Endothelial cell of umbilical vein (primary cell): ENCODE results near the gene MFSD1. TPM values are rescaled to one million over a fixed set of nuclear protein-coding genes. Genes with fewer than 3 reads are reported as not detected.

Source experiments
- BruUV-seq: library from RNA; stranded (reverse); fragments of 400-500 nt; replicated peaks from 2 replicates; lab custom pipeline; 2021; lab: Mats Ljungman, UMichigan
- CTCF ChIA-PET: fragments of 300-600, 350-600 bp; sonication (Branson Sonifier 250); formaldehyde crosslinking; loops from one replicate; lab custom pipeline; 2021; ENCODE audit warnings: antibody characterized with exemption, inconsistent platforms; lab: Charles Lee
- POLR2A ChIA-PET: fragments of 300-600, 350-600 bp; sonication (Branson Sonifier 250); formaldehyde crosslinking; loops from one replicate; lab custom pipeline; 2021; ENCODE audit warnings: antibody characterized with exemption, inconsistent platforms; lab: Charles Lee
- DNase-seq: peaks from one replicate; pipeline ENCODE4 v3.0.0-alpha.2; 2011; ENCODE audit warnings: low read depth, low spot score
- FAIRE-seq: peaks from 2 replicates; lab custom pipeline; 2011; peaks lifted over from hg19 to GRCh38; lab: Jason Lieb, UNC
- H2AFZ ChIP-seq: 2 replicates; pipeline ENCODE4 v1.6.0; 2012; ENCODE audit warnings: low read depth, low read length, control low read depth, inconsistent platforms
- H3K27ac ChIP-seq: 2 replicates; pipeline ENCODE4 v1.5.1; 2011; ENCODE audit warnings: low read depth, mild to moderate bottlenecking, control low read depth, low read length, moderate library complexity; ENCODE audit not compliant: insufficient read depth
- H3K27me3 ChIP-seq, 2 experiments: 2 replicates each; pipeline versions ENCODE4 v1.6.0 to v1.6.1; 2011; ENCODE audit warnings: low read length in 2 of 2, mixed read lengths in 1 of 2; ENCODE audit not compliant: control insufficient read depth in 2 of 2, insufficient read depth in 2 of 2
- H3K36me3 ChIP-seq, 2 experiments: 2 replicates in 1 of 2; 3 replicates in 1 of 2; pipeline ENCODE4 v1.5.1; 2011; ENCODE audit warnings: low read length in 2 of 2, mild to moderate bottlenecking in 1 of 2, moderate library complexity in 1 of 2; ENCODE audit not compliant: control insufficient read depth in 2 of 2, insufficient read depth in 2 of 2; ENCODE audit errors: extremely low read depth in 1 of 2
- H3K4me1 ChIP-seq: 3 replicates; pipeline ENCODE4 v1.5.1; 2011; ENCODE audit warnings: mild to moderate bottlenecking, low read length; ENCODE audit not compliant: control insufficient read depth, insufficient read depth; ENCODE audit errors: extremely low read depth
- H3K4me2 ChIP-seq: 2 replicates; pipeline ENCODE4 v1.6.1; 2011; ENCODE audit warnings: low read length, control low read depth, mixed read lengths; ENCODE audit not compliant: insufficient read depth
- H3K4me3 ChIP-seq, 3 experiments: fragments of 200-600 bp in 1 of 3; sonication (generic), shearing (Covaris generic) in 1 of 3; replicated peaks in 1 of 3; 2 replicates each; pipeline ENCODE4 v1.5.1; 2011 to 2016; ENCODE audit warnings: control low read depth in 3 of 3, low read length in 3 of 3, mild to moderate bottlenecking in 2 of 3, inconsistent platforms in 1 of 3, low read depth in 1 of 3, moderate library complexity in 1 of 3; ENCODE audit not compliant: insufficient read depth in 1 of 3
- H3K79me2 ChIP-seq: 2 replicates; pipeline ENCODE4 v1.6.0; 2012; ENCODE audit warnings: low read length, inconsistent platforms; ENCODE audit not compliant: control insufficient read depth, insufficient read depth
- H3K9ac ChIP-seq: replicated peaks from 2 replicates; pipeline ENCODE3; 2011; ENCODE audit warnings: low read length, control low read depth; ENCODE audit not compliant: insufficient read depth; ENCODE audit errors: extremely low read depth
- H3K9me1 ChIP-seq: replicated peaks from 3 replicates; pipeline ENCODE4 v1.6.0; 2011; ENCODE audit warnings: mild to moderate bottlenecking, low read length; ENCODE audit not compliant: control insufficient read depth, insufficient read depth; ENCODE audit errors: extremely low read depth
- H3K9me3 ChIP-seq: replicated peaks from 2 replicates; pipeline ENCODE4 v1.5.1; 2012; ENCODE audit warnings: low read length, inconsistent platforms; ENCODE audit not compliant: control insufficient read depth, insufficient read depth
- H4K20me1 ChIP-seq: replicated peaks from 2 replicates; pipeline ENCODE3; 2011; ENCODE audit warnings: mild to moderate bottlenecking, low read length; ENCODE audit not compliant: control insufficient read depth, insufficient read depth; ENCODE audit errors: extremely low read depth
- EZH2 ChIP-seq: IDR thresholded peaks from 2 replicates; pipeline ENCODE4 v1.6.1; 2012; ENCODE audit warnings: borderline replicate concordance, low read depth, mild to moderate bottlenecking, moderate library complexity, low read length, inconsistent platforms; ENCODE audit not compliant: severe bottlenecking
- FOS ChIP-seq: IDR thresholded peaks from 2 replicates; pipeline ENCODE4 v1.6.1; 2011; ENCODE audit warnings: mild to moderate bottlenecking, low read length, moderate library complexity, borderline replicate concordance; ENCODE audit not compliant: insufficient read depth
- GATA2 ChIP-seq: IDR thresholded peaks from 2 replicates; pipeline ENCODE4 v1.7.0; 2011; ENCODE audit warnings: low read depth, mild to moderate bottlenecking, moderate library complexity, mixed read lengths, low read length; ENCODE audit not compliant: insufficient read length, insufficient read depth
- JUN ChIP-seq: IDR thresholded peaks from 2 replicates; pipeline ENCODE4 v1.6.1; 2011; ENCODE audit warnings: borderline replicate concordance, low read depth; ENCODE audit not compliant: insufficient read length, insufficient read depth
- MYC ChIP-seq: IDR thresholded peaks from one replicate; pipeline ENCODE4 v1.6.1; 2011; ENCODE audit warnings: mild to moderate bottlenecking, low read depth, low read length
- POLR2A ChIP-seq: IDR thresholded peaks from 2 replicates; pipeline ENCODE4 v1.6.1; 2012; ENCODE audit warnings: low read depth, mild to moderate bottlenecking, control low read depth, low read length
- POLR2AphosphoS5 ChIP-seq: IDR thresholded peaks from 2 replicates; pipeline ENCODE4 v1.6.1; 2012; ENCODE audit warnings: low read depth, mild to moderate bottlenecking, control low read depth, low read length, moderate library complexity; ENCODE audit not compliant: insufficient read depth
- dilution Hi-C: fragments of 300-500 bp; cut with MboI; formaldehyde crosslinking; loops from one replicate; pipeline ENCODE4 v1.15.0; 2019; ENCODE audit warnings: low sequenced_read_pairs; ENCODE audit not compliant: extremely low pct_ligation_motif_present
- intact Hi-C: fragments of 100-400 bp; cut with micrococcal nuclease; formaldehyde crosslinking; loops from one replicate; pipeline ENCODE4 v1.10.0; 2022
- polyA plus RNA-seq, 4 experiments: library from polyadenylated mRNA; depleted of rRNA in 3 of 4; stranded (reverse) in 3 of 4; unstranded in 1 of 4; fragments of >200 nt; gene quantifications; 2 replicates each; pipeline versions ENCODE4 v1.2.1 to v1.2.3, GENCODE V29; 2011 to 2012; ENCODE audit warnings: missing spikeins in 1 of 4
- total RNA-seq: library from RNA; stranded (reverse); gene quantifications from 2 replicates; pipeline ENCODE4 v1.2.3, GENCODE V29; 2021
- TF ChIP-seq, protein P1 (sequence below): IDR thresholded peaks from 2 replicates; pipeline ENCODE4 v1.6.1; 2011; ENCODE audit not compliant: insufficient read depth, insufficient read length
- TF ChIP-seq, protein P2 (sequence below), 2 donors: IDR thresholded peaks; 1 replicate in 1 of 2; 2 replicates in 1 of 2; pipeline ENCODE4 v1.5.1; 2011; ENCODE audit warnings: low read length in 2 of 2, mild to moderate bottlenecking in 2 of 2, moderate library complexity in 2 of 2, control low read depth in 1 of 2, inconsistent platforms in 1 of 2, low read depth in 1 of 2; ENCODE audit not compliant: insufficient read depth in 1 of 2; ENCODE audit errors: extremely low read depth in 1 of 2

Gene MFSD1
- total and polyA plus RNA-seq, 2 donors (not counting 3 experiments of a cell fraction or from before 2014, with no cell fraction given), result 38.2 to 65.1 TPM

GRCh38 chr3:158859362-158859761, 57.5 kb downstream of the MFSD1 start:
- Histone ChIP-seq H2AFZ (no peak overlapping the region), H3K27ac (no peak overlapping the region), H4K20me1 (no peaks in the 10 kb centered on the region), H3K27me3 (peaks cover 0 to 6% of the 10 kb centered on the region in 2 experiments), H3K36me3 (no peaks in the 10 kb centered on the region), H3K9ac (no peak overlapping the region), H3K9me3 (no peaks in the 10 kb centered on the region), H3K4me2 (no peak overlapping the region), H3K4me3 (no peak overlapping the region), H3K79me2 (no peaks in the 10 kb centered on the region), H3K9me1 (no peaks in the 10 kb centered on the region), H3K4me1 (no peaks in the 10 kb centered on the region)
- DNase-seq (no peak), FAIRE-seq (no peak)
- dilution Hi-C loops (no loop called here), intact Hi-C loops (no loop called here)
- ChIA-PET POLR2A (no interaction called here), CTCF (interaction anchor here (1.1 to 1.8 kb wide), 2 partner anchors 393 to 401 kb away, joined by 3 to 6 read pairs; no protein-coding TSS in a partner anchor)
- no TSS peak for BruUV-seq
- TF ChIP-seq POLR2A, result no peak
- TF ChIP-seq, protein P1, sequence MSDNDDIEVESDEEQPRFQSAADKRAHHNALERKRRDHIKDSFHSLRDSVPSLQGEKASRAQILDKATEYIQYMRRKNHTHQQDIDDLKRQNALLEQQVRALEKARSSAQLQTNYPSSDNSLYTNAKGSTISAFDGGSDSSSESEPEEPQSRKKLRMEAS, result no peak
- TF ChIP-seq, protein P2, sequence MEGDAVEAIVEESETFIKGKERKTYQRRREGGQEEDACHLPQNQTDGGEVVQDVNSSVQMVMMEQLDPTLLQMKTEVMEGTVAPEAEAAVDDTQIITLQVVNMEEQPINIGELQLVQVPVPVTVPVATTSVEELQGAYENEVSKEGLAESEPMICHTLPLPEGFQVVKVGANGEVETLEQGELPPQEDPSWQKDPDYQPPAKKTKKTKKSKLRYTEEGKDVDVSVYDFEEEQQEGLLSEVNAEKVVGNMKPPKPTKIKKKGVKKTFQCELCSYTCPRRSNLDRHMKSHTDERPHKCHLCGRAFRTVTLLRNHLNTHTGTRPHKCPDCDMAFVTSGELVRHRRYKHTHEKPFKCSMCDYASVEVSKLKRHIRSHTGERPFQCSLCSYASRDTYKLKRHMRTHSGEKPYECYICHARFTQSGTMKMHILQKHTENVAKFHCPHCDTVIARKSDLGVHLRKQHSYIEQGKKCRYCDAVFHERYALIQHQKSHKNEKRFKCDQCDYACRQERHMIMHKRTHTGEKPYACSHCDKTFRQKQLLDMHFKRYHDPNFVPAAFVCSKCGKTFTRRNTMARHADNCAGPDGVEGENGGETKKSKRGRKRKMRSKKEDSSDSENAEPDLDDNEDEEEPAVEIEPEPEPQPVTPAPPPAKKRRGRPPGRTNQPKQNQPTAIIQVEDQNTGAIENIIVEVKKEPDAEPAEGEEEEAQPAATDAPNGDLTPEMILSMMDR (IDR thresholded peaks at IDR 0.05; ENCODE audit: extremely low read depth in 1 of 2, insufficient read depth in 1 of 2, low read depth in 1 of 2, low read length in 2 of 2), result no peak
- no peak for TF ChIP-seq EZH2
- TF ChIP-seq JUN, result no peak
- TF ChIP-seq POLR2AphosphoS5, result no peak
- no peak for TF ChIP-seq GATA2
- TF ChIP-seq FOS, result no peak
- no peak for TF ChIP-seq MYC
